HG03103 (cell line): ENCODE results near the gene AIF1.

Experiments used
- ATAC-seq: cut with Tn5 transposase; IDR thresholded peaks from one replicate; pipeline ENCODE4 v1.9.1; 2021; ENCODE audit warnings: low read depth; ENCODE audit not compliant: unreplicated experiment

AIF1 gene

DNA sequence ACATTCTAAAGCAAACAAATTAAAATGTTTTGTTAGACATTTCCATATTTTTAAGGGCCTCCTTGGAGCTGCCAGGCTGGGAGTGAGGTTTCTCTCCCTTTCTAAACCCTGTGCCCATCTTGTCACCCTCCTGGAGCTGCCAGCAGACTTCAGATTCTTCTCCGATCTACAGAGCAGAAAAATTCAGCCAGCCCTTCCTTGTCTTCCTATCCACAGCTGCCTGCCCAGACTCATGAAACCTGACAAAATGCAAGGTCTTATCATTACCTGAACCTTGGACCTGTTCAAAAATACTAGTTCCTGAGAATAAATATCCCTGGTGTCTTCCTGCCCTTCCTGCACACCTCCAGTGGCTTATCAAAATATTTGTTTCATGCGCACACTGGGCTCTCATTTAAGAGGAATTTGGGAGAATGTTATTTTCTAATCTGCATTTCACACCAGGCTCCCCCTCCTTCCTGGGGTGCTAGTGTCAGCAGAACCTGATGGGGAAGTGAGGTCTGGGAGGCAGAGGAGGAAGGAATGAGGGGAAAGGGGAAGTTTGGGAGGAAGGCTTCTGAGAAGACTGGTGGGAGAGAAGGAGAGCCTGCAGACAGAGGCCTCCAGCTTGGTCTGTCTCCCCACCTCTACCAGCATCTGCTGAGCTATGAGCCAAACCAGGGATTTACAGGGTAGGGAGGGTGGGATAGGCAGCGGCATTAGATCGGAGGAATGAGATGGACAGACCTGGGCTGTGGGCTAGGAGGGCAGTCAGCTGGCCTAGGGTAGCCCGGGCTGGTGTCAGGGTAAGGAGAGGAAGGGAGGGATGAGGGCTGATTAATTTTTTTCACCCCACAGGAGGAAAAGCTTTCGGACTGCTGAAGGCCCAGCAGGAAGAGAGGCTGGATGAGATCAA is at the start of gene AIF1:
Gene AIF1 (plus strand): TSS at position 551 of the 895 bp plus-strand sequence. CDS start 96 bp downstream, at position 647.
- ATAC-seq, result no peak

- no peak for ATAC-seq
Measured at GRCh38 chr6:31567531-31568370, 47.3 kb upstream of the AIF1 start.

- ATAC-seq, result peak; percentile 65
Measured at GRCh38 chr6:31568537-31568961, 46.5 kb upstream of the AIF1 start.

- ATAC-seq, result no peak
Measured at GRCh38 chr6:31569861-31570536, 45.0 kb upstream of the AIF1 start.

- ATAC-seq, result no peak
Measured at GRCh38 chr6:31572041-31572911, 42.8 kb upstream of the AIF1 start, which contains the start of gene LTA. TSS of gene LTA (plus strand) at chr6:31572289. CDS start at chr6:31572743, 454 bp downstream.

DNA sequence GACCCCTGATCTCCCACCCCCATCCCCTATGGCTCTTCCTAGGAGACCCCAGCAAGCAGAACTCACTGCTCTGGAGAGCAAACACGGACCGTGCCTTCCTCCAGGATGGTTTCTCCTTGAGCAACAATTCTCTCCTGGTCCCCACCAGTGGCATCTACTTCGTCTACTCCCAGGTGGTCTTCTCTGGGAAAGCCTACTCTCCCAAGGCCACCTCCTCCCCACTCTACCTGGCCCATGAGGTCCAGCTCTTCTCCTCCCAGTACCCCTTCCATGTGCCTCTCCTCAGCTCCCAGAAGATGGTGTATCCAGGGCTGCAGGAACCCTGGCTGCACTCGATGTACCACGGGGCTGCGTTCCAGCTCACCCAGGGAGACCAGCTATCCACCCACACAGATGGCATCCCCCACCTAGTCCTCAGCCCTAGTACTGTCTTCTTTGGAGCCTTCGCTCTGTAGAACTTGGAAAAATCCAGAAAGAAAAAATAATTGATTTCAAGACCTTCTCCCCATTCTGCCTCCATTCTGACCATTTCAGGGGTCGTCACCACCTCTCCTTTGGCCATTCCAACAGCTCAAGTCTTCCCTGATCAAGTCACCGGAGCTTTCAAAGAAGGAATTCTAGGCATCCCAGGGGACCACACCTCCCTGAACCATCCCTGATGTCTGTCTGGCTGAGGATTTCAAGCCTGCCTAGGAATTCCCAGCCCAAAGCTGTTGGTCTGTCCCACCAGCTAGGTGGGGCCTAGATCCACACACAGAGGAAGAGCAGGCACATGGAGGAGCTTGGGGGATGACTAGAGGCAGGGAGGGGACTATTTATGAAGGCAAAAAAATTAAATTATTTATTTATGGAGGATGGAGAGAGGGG is 41.6 kb upstream of the AIF1 start:
- ATAC-seq, result no peak

DNA sequence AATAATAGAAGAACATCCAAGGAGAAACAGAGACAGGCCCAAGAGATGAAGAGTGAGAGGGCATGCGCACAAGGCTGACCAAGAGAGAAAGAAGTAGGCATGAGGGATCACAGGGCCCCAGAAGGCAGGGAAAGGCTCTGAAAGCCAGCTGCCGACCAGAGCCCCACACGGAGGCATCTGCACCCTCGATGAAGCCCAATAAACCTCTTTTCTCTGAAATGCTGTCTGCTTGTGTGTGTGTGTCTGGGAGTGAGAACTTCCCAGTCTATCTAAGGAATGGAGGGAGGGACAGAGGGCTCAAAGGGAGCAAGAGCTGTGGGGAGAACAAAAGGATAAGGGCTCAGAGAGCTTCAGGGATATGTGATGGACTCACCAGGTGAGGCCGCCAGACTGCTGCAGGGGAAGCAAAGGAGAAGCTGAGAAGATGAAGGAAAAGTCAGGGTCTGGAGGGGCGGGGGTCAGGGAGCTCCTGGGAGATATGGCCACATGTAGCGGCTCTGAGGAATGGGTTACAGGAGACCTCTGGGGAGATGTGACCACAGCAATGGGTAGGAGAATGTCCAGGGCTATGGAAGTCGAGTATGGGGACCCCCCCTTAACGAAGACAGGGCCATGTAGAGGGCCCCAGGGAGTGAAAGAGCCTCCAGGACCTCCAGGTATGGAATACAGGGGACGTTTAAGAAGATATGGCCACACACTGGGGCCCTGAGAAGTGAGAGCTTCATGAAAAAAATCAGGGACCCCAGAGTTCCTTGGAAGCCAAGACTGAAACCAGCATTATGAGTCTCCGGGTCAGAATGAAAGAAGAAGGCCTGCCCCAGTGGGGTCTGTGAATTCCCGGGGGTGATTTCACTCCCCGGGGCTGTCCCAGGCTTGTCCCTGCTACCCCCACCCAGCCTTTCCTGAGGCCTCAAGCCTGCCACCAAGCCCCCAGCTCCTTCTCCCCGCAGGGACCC is 40.6 kb upstream of the AIF1 start:
- no peak for ATAC-seq

GRCh38 chr6:31575335-31575901 is 39.6 kb upstream of the AIF1 start, which contains the start of gene TNF:
TSS of gene TNF (plus strand) at chr6:31575565. CDS start at chr6:31575742, 177 bp downstream.
- ATAC-seq, result no peak

DNA sequence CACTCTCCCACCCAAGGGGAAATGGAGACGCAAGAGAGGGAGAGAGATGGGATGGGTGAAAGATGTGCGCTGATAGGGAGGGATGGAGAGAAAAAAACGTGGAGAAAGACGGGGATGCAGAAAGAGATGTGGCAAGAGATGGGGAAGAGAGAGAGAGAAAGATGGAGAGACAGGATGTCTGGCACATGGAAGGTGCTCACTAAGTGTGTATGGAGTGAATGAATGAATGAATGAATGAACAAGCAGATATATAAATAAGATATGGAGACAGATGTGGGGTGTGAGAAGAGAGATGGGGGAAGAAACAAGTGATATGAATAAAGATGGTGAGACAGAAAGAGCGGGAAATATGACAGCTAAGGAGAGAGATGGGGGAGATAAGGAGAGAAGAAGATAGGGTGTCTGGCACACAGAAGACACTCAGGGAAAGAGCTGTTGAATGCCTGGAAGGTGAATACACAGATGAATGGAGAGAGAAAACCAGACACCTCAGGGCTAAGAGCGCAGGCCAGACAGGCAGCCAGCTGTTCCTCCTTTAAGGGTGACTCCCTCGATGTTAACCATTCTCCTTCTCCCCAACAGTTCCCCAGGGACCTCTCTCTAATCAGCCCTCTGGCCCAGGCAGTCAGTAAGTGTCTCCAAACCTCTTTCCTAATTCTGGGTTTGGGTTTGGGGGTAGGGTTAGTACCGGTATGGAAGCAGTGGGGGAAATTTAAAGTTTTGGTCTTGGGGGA is 38.9 kb upstream of the AIF1 start:
- no peak for ATAC-seq

DNA sequence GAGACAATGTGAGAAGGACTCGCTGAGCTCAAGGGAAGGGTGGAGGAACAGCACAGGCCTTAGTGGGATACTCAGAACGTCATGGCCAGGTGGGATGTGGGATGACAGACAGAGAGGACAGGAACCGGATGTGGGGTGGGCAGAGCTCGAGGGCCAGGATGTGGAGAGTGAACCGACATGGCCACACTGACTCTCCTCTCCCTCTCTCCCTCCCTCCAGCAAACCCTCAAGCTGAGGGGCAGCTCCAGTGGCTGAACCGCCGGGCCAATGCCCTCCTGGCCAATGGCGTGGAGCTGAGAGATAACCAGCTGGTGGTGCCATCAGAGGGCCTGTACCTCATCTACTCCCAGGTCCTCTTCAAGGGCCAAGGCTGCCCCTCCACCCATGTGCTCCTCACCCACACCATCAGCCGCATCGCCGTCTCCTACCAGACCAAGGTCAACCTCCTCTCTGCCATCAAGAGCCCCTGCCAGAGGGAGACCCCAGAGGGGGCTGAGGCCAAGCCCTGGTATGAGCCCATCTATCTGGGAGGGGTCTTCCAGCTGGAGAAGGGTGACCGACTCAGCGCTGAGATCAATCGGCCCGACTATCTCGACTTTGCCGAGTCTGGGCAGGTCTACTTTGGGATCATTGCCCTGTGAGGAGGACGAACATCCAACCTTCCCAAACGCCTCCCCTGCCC is 38.0 kb upstream of the AIF1 start:
- ATAC-seq, result no peak

- ATAC-seq, result no peak
Measured at GRCh38 chr6:31577579-31577966, 37.5 kb upstream of the AIF1 start.

DNA sequence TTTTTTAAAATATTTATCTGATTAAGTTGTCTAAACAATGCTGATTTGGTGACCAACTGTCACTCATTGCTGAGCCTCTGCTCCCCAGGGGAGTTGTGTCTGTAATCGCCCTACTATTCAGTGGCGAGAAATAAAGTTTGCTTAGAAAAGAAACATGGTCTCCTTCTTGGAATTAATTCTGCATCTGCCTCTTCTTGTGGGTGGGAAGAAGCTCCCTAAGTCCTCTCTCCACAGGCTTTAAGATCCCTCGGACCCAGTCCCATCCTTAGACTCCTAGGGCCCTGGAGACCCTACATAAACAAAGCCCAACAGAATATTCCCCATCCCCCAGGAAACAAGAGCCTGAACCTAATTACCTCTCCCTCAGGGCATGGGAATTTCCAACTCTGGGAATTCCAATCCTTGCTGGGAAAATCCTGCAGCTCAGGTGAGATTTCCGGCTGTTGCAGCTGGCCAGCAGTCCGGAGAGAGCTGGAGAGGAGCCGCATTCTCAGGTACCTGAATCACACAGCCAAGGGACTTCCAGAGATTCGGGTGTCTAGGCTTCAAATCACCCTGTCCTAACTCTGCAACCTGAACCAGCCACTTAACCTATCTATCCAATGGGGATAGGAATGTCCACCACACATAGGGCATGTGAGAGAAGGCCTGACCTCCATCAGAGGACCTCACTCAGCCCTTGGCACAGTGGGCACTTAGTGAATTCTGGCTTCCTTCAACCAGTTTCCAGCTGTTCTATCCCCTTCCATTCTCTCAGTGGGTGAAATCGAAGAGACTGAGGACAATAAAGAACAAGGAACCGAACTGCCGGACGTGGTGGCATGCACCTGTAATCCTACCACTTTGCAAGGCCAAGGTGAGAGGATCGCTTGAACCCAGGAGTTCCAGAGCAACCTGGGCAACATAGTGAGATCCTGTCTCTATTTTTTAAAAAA is 36.6 kb upstream of the AIF1 start:
- no peak for ATAC-seq

DNA sequence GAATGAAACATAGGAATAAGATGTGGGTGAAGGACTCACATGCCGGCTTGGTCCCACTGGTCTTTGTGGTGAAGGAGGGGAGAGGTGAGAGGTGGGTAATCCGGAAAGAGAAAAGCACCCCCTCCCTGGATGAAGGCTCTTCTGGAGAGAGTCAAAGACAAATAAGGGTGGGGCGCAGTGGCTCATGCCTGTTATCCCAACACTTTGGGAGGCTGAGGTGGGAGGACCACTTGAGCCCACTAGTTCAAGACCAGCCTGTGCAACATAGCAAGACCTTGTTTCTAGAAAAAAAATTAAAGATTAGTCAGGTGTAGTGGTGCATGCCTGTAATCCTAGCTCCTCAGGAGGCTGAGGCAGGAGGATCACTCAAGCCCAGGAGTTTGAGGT is 35.9 kb upstream of the AIF1 start:
- ATAC-seq, result no peak

- no peak for ATAC-seq
Measured at GRCh38 chr6:31579546-31580437, 35.2 kb upstream of the AIF1 start.
